GM23248 (cell line): ENCODE results near the gene CTIF. TPM values are rescaled to one million over a fixed set of nuclear protein-coding genes. Genes with fewer than 3 reads are reported as not detected.

ENCODE experiments used
- DNase-seq: peaks from one replicate; pipeline ENCODE4 v3.0.0-alpha.2; 2015
- H2AFZ ChIP-seq: fragments of 200-600 bp; sonication (generic); 2 replicates; pipeline ENCODE4 v1.6.1; 2016; ENCODE audit warnings: antibody characterized with exemption
- H3F3A ChIP-seq: fragments of 200-600 bp; sonication (generic); 2 replicates; pipeline ENCODE4 v1.6.1; 2016; ENCODE audit warnings: mild to moderate bottlenecking, antibody characterized with exemption, mixed run types; ENCODE audit not compliant: insufficient read depth
- H3K27ac ChIP-seq: fragments of 200-600 bp; sonication (generic); 2 replicates; pipeline ENCODE4 v1.5.1; 2016; ENCODE audit warnings: mild to moderate bottlenecking
- H3K27me3 ChIP-seq: fragments of 200-600 bp; sonication (generic); replicated peaks from 2 replicates; pipeline ENCODE4 v1.6.1; 2016; ENCODE audit warnings: mild to moderate bottlenecking; ENCODE audit not compliant: insufficient read depth
- H3K36me3 ChIP-seq: fragments of 200-600 bp; sonication (generic); 2 replicates; pipeline ENCODE4 v1.6.1; 2016; ENCODE audit warnings: low read depth, mild to moderate bottlenecking
- H3K4me1 ChIP-seq: fragments of 200-600 bp; sonication (generic); 2 replicates; pipeline ENCODE4 v1.6.1; 2016; ENCODE audit warnings: mild to moderate bottlenecking; ENCODE audit not compliant: insufficient read depth
- H3K4me2 ChIP-seq: fragments of 200-600 bp; sonication (generic); one replicate; pipeline ENCODE4 v1.6.1; 2016; ENCODE audit warnings: mild to moderate bottlenecking; ENCODE audit not compliant: unreplicated experiment
- H3K4me3 ChIP-seq: fragments of 200-600 bp; sonication (generic); 2 replicates; pipeline ENCODE4 v1.5.1; 2016; ENCODE audit warnings: mild to moderate bottlenecking
- H3K79me2 ChIP-seq: fragments of 200-600 bp; sonication (generic); 2 replicates; pipeline ENCODE4 v1.6.1; 2016; ENCODE audit warnings: mild to moderate bottlenecking; ENCODE audit not compliant: insufficient read depth
- H3K9ac ChIP-seq: fragments of 200-600 bp; sonication (generic); 2 replicates; pipeline ENCODE4 v1.6.1; 2016; ENCODE audit warnings: mild to moderate bottlenecking
- H3K9me2 ChIP-seq: fragments of 200-600 bp; sonication (generic); 2 replicates; pipeline ENCODE4 v1.6.1; 2016; ENCODE audit warnings: mixed run types, mild to moderate bottlenecking, moderate library complexity; ENCODE audit not compliant: insufficient read depth
- H3K9me3 ChIP-seq: fragments of 200-600 bp; sonication (generic); one replicate; pipeline ENCODE4 v1.6.1; 2017; ENCODE audit warnings: low read depth
- H4K20me1 ChIP-seq: fragments of 200-600 bp; sonication (generic); 2 replicates; pipeline ENCODE4 v1.6.0; 2016; ENCODE audit not compliant: insufficient read depth
- EZH2 ChIP-seq: fragments of 200-600 bp; sonication (generic); IDR thresholded peaks from 2 replicates; pipeline ENCODE4 v1.6.1; 2018; ENCODE audit warnings: antibody characterized with exemption, mild to moderate bottlenecking; ENCODE audit not compliant: insufficient read depth, poor library complexity, severe bottlenecking
- EZH2phosphoT487 ChIP-seq: fragments of 200-600 bp; sonication (generic); IDR thresholded peaks from 2 replicates; pipeline ENCODE4 v1.6.1; 2018; ENCODE audit warnings: antibody characterized with exemption, moderate library complexity, mild to moderate bottlenecking, low read depth; ENCODE audit not compliant: insufficient read depth
- WGBS, 2 experiments: methylation state at CpG; one replicate each; pipeline ENCODE4 v1.1.6; 2015 to 2017; ENCODE audit warnings: low lambda C conversion rate in 2 of 2, low coverage in 1 of 2; ENCODE audit errors: missing lambda C conversion rate in 2 of 2; 5-methylcytosine and 5-hydroxymethylcytosine counted together
- in situ Hi-C: fragments of 300-500 bp; cut with MboI; formaldehyde crosslinking; loops from 2 replicates; pipeline ENCODE4 v1.15.0; 2020
- polyA plus RNA-seq: library from polyadenylated mRNA; unstranded; fragments of >200 nt; fragmentation: Nextera tagmentation; extraction: Ambion mirVana; gene quantifications from 2 replicates; pipeline ENCODE4 v1.2.1, GENCODE V29; 2016
- total RNA-seq: library from RNA; depleted of rRNA; stranded (reverse); fragments of >200 nt; shearing (Covaris generic); gene quantifications from 2 replicates; pipeline ENCODE4 v1.2.3, GENCODE V29; 2014

CTIF gene
- total and polyA plus RNA-seq, 2 experiments from 2014 or later: 21.5 to 46.8 TPM

DNA sequence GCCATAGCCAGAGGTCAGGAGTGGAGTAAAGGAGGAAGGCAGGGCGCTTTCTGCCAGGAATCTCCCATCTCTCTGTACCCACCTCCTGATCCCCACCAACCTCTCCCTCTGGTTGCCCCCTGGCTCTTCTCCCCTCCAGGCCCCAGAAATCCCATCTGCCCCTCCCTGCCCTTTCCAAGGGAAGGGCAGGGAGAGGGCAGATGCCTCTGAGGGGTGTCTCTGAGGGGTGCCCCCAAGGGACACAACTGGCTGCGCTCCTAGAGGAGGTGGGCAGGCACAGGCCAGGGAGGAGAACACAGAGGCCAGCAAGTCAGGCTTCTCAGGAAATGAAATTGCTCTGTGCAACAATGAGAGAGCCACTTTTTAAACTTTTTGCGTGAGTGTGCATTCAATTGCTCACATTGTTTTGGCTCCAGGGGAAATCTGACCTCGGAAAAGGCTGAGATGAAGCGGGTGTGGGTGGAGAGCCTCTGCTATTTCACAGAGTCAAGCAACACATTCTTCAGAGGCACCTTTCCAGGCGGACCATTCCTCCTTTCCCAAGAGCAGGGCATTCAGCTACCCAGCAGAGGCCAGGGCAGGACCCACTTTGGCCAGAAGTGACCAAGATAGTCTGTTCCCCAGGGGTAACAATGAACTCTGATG, 286.4 kb downstream of the CTIF start:
- 22 to 30% methylated on average over 6 of the region's 6 CpGs for WGBS, 2 experiments
- H3K79me2 ChIP-seq: peaks cover 44% of the 10 kb centered on the region
- no peaks in the 10 kb centered on the region for H3K27me3 ChIP-seq
- no peak for TF ChIP-seq EZH2
- no peak for TF ChIP-seq EZH2phosphoT487
- no peak overlapping the region for H2AFZ ChIP-seq
- H3K36me3 ChIP-seq: peaks cover 14% of the 10 kb centered on the region
- no peaks in the 10 kb centered on the region for H4K20me1 ChIP-seq
- no peaks in the 10 kb centered on the region for H3K9me3 ChIP-seq
- DNase-seq: peak; percentile 89
- peak overlapping the region; percentile 72 for H3K9ac ChIP-seq
- in situ Hi-C loops: no loop called here
- peak overlapping the region; percentile 90 for H3K27ac ChIP-seq
- H3F3A ChIP-seq: peaks cover 39% of the 10 kb centered on the region
- peaks cover 47% of the 10 kb centered on the region for H3K4me1 ChIP-seq
- H3K4me3 ChIP-seq: no peak overlapping the region
- H3K4me2 ChIP-seq: peak overlapping the region; percentile 19
- no peaks in the 10 kb centered on the region for H3K9me2 ChIP-seq

DNA sequence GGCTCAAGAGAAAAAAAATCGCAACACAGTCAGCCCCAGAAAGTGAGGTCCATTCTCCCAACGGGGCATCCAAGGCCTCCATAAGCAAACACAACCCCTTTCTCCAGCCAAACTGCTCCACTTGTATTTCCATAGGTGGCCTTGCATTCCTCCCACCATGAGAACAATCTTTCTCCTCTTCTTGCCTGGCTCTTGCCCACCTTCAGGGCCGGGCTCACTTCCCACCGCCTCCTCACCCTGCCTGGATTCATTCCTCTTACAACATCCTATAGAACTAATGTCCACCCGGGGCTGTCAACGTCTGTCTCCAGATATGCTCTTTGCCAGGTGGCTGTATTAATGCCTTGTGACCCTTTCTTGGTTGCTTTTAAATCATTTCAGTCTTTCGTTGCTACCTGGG, 287.4 kb downstream of the CTIF start:
- WGBS, 2 experiments: 92 to 93% methylated on average over 7 of the region's 7 CpGs
- TF ChIP-seq EZH2: no peak
- TF ChIP-seq EZH2phosphoT487: no peak
- H3K9ac ChIP-seq: peak overlapping the region; percentile 72; the same call in 1 of the 2 replicates
- peaks cover 14% of the 10 kb centered on the region for H3K36me3 ChIP-seq
- no peaks in the 10 kb centered on the region for H3K27me3 ChIP-seq
- no peak overlapping the region for H3K4me3 ChIP-seq
- no peaks in the 10 kb centered on the region for H3K9me2 ChIP-seq
- H3K4me2 ChIP-seq: no peak overlapping the region
- H3K9me3 ChIP-seq: no peaks in the 10 kb centered on the region
- no peaks in the 10 kb centered on the region for H4K20me1 ChIP-seq
- no peak overlapping the region for H2AFZ ChIP-seq
- in situ Hi-C loops: no loop called here
- no peak for DNase-seq
- peaks cover 47% of the 10 kb centered on the region for H3K4me1 ChIP-seq
- H3K27ac ChIP-seq: peak overlapping the region; percentile 90
- peaks cover 39% of the 10 kb centered on the region for H3F3A ChIP-seq
- peaks cover 54% of the 10 kb centered on the region for H3K79me2 ChIP-seq

DNA sequence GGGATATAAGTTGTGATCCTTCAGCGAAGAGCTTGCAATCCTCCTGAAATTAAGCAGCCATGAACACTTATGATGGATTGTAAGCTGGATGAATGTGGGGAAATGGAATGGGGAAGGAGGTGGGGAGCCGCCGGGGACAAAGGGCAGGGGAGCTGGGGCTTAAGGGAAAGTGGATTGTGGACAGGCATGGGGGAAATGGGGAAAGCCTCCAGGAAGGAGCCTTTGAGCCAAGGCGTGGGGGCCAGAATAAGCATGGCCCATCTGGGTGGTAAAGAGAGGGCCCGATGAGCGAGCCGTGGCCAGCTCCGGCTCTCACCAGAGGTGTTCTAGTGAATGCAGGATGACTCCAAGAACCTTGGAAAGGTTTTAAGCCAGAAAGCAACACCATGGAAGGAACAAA, 288.0 kb downstream of the CTIF start:
- H3K27me3 ChIP-seq: no peaks in the 10 kb centered on the region
- no peaks in the 10 kb centered on the region for H3K9me2 ChIP-seq
- H3K27ac ChIP-seq: peak overlapping the region; percentile 90
- peaks cover 48% of the 10 kb centered on the region for H3K4me1 ChIP-seq
- no peak for TF ChIP-seq EZH2
- no peak for TF ChIP-seq EZH2phosphoT487
- no peaks in the 10 kb centered on the region for H3K9me3 ChIP-seq
- H2AFZ ChIP-seq: no peak overlapping the region
- WGBS, 2 experiments: 94 to 97% methylated on average over 8 of the region's 8 CpGs
- H3F3A ChIP-seq: peaks cover 39% of the 10 kb centered on the region
- H3K36me3 ChIP-seq: peaks cover 14% of the 10 kb centered on the region
- H3K79me2 ChIP-seq: peaks cover 59% of the 10 kb centered on the region
- H3K9ac ChIP-seq: peak overlapping the region; percentile 72; the same call in 1 of the 2 replicates
- H3K4me2 ChIP-seq: peak overlapping the region; percentile 54
- no peaks in the 10 kb centered on the region for H4K20me1 ChIP-seq
- in situ Hi-C loops: no loop called here
- no peak for DNase-seq
- H3K4me3 ChIP-seq: no peak overlapping the region

DNA sequence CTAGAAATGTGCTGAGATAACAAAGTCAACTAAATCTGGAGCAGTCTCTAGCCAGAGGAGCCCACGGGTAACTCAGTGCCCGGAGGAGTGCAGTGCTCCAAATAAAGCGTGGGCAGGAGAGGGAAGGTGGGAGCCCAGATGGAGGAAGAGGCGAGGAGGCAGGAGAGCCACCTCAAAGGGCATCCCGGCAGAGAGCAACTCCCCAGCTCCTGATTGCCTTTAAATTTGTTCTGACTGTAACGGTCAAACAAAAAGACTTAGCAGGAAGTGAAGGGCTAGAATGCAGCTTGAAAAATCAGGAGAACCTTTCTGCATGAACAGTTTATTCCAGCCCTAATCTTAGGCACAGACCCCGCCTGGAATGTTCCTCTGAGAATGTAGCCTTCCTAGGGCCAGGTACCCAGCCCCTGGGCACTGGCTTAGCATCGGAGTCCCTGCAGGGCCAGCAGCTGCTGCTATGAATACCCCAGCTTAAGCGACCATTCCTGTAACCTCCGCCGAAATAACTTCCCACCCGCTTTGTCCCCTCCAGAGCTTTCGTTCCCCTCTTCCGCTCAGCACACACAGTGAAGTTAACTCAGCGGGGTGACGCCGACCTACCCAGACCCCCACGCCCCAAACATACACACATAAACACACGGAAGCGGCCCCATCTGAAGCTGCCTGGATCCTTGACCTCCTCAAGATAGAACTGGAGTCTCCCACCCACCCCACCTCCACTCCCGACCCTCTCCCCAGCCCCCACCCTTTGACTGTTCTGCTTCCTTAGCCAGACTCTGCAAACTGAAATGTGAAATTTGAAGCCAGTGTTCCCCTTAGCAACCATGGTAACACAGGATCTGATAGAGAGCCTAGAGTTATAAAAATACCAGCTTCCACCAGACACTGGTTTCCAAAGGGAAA, 288.7 kb downstream of the CTIF start:
- Histone ChIP-seq H3K4me3 (peak overlapping the region; percentile 1), H3K9me3 (no peaks in the 10 kb centered on the region), H3K27ac (peak overlapping the region; percentile 90), H4K20me1 (no peaks in the 10 kb centered on the region), H3K79me2 (peaks cover 66% of the 10 kb centered on the region), H3K4me2 (peak overlapping the region; percentile 64), H3K9me2 (no peaks in the 10 kb centered on the region), H3K36me3 (peaks cover 14% of the 10 kb centered on the region), H3K9ac (peak overlapping the region; percentile 72), H3K27me3 (no peaks in the 10 kb centered on the region), H2AFZ (no peak overlapping the region), H3F3A (peaks cover 36% of the 10 kb centered on the region), H3K4me1 (peaks cover 55% of the 10 kb centered on the region)
- in situ Hi-C loops: no loop called here
- TF ChIP-seq EZH2 (no peak), EZH2phosphoT487 (no peak)
- DNase-seq: peak; percentile 80
- WGBS, 2 experiments: 21 to 22% methylated on average over 21 of the region's 21 CpGs
